OCI-LY7 (cell line): ENCODE measurements around the gene PYDC1.

ENCODE experiments used
- CTCF ChIP-seq: fragments of 200-600 bp; sonication (generic); conservative IDR thresholded peaks from 2 replicates; pipeline ENCODE4 v1.5.1; 2014; ENCODE audit warnings: mild to moderate bottlenecking, antibody characterized with exemption, low read length, moderate library complexity, mixed read lengths
- EZH2phosphoT487 ChIP-seq: fragments of 200-600 bp; sonication (generic); IDR thresholded peaks from 2 replicates; pipeline ENCODE4 v1.6.1; 2018; ENCODE audit warnings: low read depth, borderline replicate concordance, mild to moderate bottlenecking, mixed run types, antibody characterized with exemption, low read length, moderate library complexity, mixed read lengths

- TF ChIP-seq EZH2phosphoT487 (no peak), CTCF (no peak)
Observed at GRCh38 chr16:31215287-31216162, 1.4 kb downstream of the PYDC1 start.
